ENCODE measurements around the gene TMCC3. TPM values are rescaled to one million over a fixed set of nuclear protein-coding genes. Genes with fewer than 3 reads are reported as not detected.

Gene TMCC3
- total and polyA plus RNA-seq, 2 experiments from 2014 or later, result 1.4 to 3.6 TPM

GRCh38 chr12:94686834-94687628 is 36.7 kb upstream of the TMCC3 start:
- no peaks in the 10 kb centered on the region for H4K20me1 ChIP-seq (replicated peaks; ENCODE audit: insufficient read depth)
- no peak overlapping the region for H3K27ac Mint-ChIP-seq
- no peaks in the 10 kb centered on the region for H3K36me3 ChIP-seq (ENCODE audit: insufficient read depth)
- no peak for ATAC-seq
- H3K9me2 ChIP-seq (ENCODE audit: insufficient read depth), result no peaks in the 10 kb centered on the region
- H3K4me2 ChIP-seq, result no peak overlapping the region
- H3K27ac ChIP-seq (ENCODE audit: low read depth), result no peak overlapping the region
- H3K9me3 Mint-ChIP-seq, result no peaks in the 10 kb centered on the region
- no peaks in the 10 kb centered on the region for H3K27me3 ChIP-seq (ENCODE audit: insufficient read depth)
- no peak for TF ChIP-seq JUNB (IDR thresholded peaks at IDR 0.05; ENCODE audit: unreplicated experiment)
- no peak for TF ChIP-seq EZH2phosphoT487 (IDR thresholded peaks at IDR 0.05; ENCODE audit: unreplicated experiment)
- no peak for TF ChIP-seq POLR2AphosphoS5 (IDR thresholded peaks at IDR 0.05; ENCODE audit: low read depth)
- no peak for TF ChIP-seq CREB1 (CRISPR knock-in tag; IDR thresholded peaks at IDR 0.05; ENCODE audit: low read depth)
- TF ChIP-seq ZNF331 (CRISPR knock-in tag; IDR thresholded peaks at IDR 0.05; ENCODE audit: low read depth), result no peak
- TF ChIP-seq ZNF462 (CRISPR knock-in tag; IDR thresholded peaks at IDR 0.05), result no peak
- no peak for TF ChIP-seq CTCF (conservative IDR thresholded peaks at IDR 0.05; ENCODE audit: low read depth in 2 of 2)
- no peak for TF ChIP-seq EZH2 (IDR thresholded peaks at IDR 0.05; ENCODE audit: low read depth, unreplicated experiment)
- TF ChIP-seq NANOG (IDR thresholded peaks at IDR 0.05; ENCODE audit: borderline replicate concordance), result no peak
- no peak for TF ChIP-seq STAT1 (IDR thresholded peaks at IDR 0.05; ENCODE audit: unreplicated experiment)
- TF ChIP-seq REST (IDR thresholded peaks at IDR 0.05; ENCODE audit: unreplicated experiment), result no peak
- no peak for TF ChIP-seq ZNF114 (CRISPR knock-in tag; IDR thresholded peaks at IDR 0.05)
- TF ChIP-seq ETS1 (IDR thresholded peaks at IDR 0.05), result no peak
- no peaks in the 10 kb centered on the region for H3K27me3 Mint-ChIP-seq (ENCODE audit: insufficient read depth, low read depth, poor library complexity)
- H3K4me1 ChIP-seq (ENCODE audit: insufficient read depth), result 0 out of 2 replicates have a peak, but pooled peaks cover 6% of the 10 kb centered on the region
- no peak for DNase-seq (ENCODE audit: low spot score)
- no peak overlapping the region for H2AFZ ChIP-seq
- H3K4me1 Mint-ChIP-seq, result no peaks in the 10 kb centered on the region
- H3K4me3 ChIP-seq, result no peak overlapping the region
- H3K36me3 Mint-ChIP-seq (ENCODE audit: low read depth), result no peaks in the 10 kb centered on the region
- H3K79me2 ChIP-seq (replicated peaks; ENCODE audit: insufficient read depth), result no peaks in the 10 kb centered on the region
- no peaks in the 10 kb centered on the region for H3F3A ChIP-seq (replicated peaks; ENCODE audit: low read depth)
- H3K4me3 Mint-ChIP-seq, result no peak overlapping the region

Data from GM23338 (cell line).